Mononuclear cell (primary cell): ENCODE measurements around the gene CCDC160. TPM values are rescaled to one million over a fixed set of nuclear protein-coding genes. Genes with fewer than 3 reads are reported as not detected.
"Not testable (repeated sequence)": the region's sequence is repeated elsewhere in the genome, so short reads cannot be mapped to it uniquely, and the experiment has no call there.

ENCODE experiments used
- H3K27me3 ChIP-seq: 2 replicates; pipeline ENCODE4 v1.6.0; 2011; ENCODE audit warnings: low read length, control low read depth; ENCODE audit not compliant: insufficient read depth
- H3K4me1 ChIP-seq: 2 replicates; pipeline ENCODE4 v1.5.1; 2011; ENCODE audit warnings: mild to moderate bottlenecking, low read length, control low read depth; ENCODE audit not compliant: insufficient read depth
- H3K4me3 ChIP-seq: 2 replicates; pipeline ENCODE4 v1.5.1; 2011; ENCODE audit warnings: mild to moderate bottlenecking, low read length, moderate library complexity
- H3K9me3 ChIP-seq: 2 replicates; pipeline ENCODE4 v1.5.1; 2011; ENCODE audit warnings: low read depth, mild to moderate bottlenecking, control low read depth, low read length
- total RNA-seq: library from RNA; depleted of rRNA; stranded (reverse); fragments of >200 nt; gene quantifications from one replicate; pipeline ENCODE4 v1.2.3, GENCODE V29; 2012

The CCDC160 gene
- total RNA-seq, 1 donor: not detected

DNA sequence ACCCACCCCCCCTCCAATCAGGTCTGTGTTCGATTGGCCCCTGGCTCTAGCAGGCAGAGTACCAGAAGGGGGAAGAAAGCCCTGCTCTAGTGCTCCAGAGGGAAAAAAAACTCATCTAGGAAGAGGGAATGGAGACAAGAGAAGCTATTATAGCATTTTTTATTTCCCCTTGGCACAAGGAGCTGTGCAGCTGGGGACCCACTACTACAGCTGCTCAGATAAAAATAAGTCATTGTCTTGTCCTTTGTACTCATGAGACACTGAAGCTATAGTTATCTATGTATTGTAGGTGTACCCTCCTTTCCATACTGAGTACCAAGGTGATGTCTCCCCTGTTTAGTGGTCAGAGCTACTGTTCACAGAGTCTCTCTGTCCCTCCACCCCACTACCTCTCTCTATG is 14.3 kb downstream of the CCDC160 start:
- H3K4me3 ChIP-seq: no peak overlapping the region
- no peaks in the 10 kb centered on the region for H3K4me1 ChIP-seq
- no peaks in the 10 kb centered on the region for H3K9me3 ChIP-seq
- no peaks in the 10 kb centered on the region for H3K27me3 ChIP-seq

DNA sequence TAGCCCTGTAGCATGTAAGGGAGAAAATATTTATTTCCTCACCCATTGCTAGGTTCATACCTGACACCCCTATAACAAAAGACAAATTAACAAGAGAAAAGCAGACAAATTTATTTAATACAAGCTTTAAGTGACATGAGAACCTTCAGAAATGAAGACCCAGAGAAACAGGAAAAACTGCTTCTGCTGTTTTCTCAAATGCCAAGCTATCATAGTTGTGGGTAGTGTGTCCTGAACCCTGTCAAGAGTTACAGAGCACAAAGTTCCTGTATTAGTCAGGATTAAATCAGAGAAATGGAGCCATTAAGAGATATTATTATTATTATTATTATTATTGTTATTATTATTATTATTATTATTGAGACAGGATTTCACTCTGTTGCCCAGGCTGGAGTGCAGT is 17.5 kb downstream of the CCDC160 start:
- Histone ChIP-seq H3K4me1 (no peaks in the 10 kb centered on the region), H3K9me3 (no peaks in the 10 kb centered on the region), H3K27me3 (no peaks in the 10 kb centered on the region), H3K4me3 (no peak overlapping the region)

DNA sequence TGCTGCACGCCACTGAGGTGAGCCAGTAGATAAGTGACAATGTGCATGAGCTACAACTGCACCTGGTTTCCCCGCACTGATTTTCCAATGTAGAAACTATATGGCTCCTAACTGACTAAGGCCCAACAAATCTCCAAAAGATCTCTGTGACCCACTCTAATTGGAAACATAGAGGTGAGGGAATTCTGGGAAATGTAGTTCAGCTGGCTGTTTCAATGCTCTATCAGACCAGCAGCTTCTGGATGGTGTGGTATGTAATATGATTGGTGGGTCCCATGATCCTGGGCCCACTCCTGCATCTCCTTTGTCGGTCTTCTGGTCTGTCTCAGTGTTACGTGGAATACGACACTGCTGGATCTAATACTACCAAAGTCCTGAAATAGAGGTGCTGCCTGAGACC is 18.6 kb downstream of the CCDC160 start:
- Histone ChIP-seq H3K9me3 (no peaks in the 10 kb centered on the region), H3K4me3 (no peak overlapping the region), H3K4me1 (no peaks in the 10 kb centered on the region), H3K27me3 (no peaks in the 10 kb centered on the region)

- H3K4me3 ChIP-seq: no peak overlapping the region
- no peaks in the 10 kb centered on the region for H3K9me3 ChIP-seq
- H3K4me1 ChIP-seq: no peaks in the 10 kb centered on the region
- no peaks in the 10 kb centered on the region for H3K27me3 ChIP-seq
Measured at GRCh38 chrX:134256684-134257083, 19.7 kb downstream of the CCDC160 start.

DNA sequence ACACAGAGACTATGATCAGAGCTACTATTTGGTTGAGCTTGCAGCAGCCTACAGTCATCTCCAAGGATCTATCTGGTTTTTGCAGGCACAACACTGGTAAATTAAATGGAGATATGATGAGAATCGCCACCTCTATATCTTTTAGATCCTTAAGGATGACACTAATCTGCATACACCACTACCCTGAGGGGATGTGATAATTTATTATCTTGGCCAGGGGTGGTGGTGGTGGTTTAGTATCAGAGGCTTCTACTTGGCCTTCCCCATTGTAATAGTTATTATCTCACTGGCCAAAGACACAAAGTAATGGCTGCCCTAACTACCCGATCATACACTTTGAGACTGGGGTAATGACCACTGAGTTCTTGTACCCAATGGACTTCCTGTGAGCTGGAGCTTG is 21.2 kb downstream of the CCDC160 start:
- H3K9me3 ChIP-seq: no peaks in the 10 kb centered on the region
- H3K4me3 ChIP-seq: no peak overlapping the region
- H3K4me1 ChIP-seq: no peaks in the 10 kb centered on the region

GRCh38 chrX:134285934-134286333 is 49.0 kb downstream of the CCDC160 start:
- H3K4me1 ChIP-seq, H3K9me3 ChIP-seq, H3K27me3 ChIP-seq, H3K4me3 ChIP-seq: not testable (repeated sequence)

More for the DNA sequence above, 21.2 kb downstream of the CCDC160 start:
- H3K27me3 ChIP-seq: no peaks in the 10 kb centered on the region

DNA sequence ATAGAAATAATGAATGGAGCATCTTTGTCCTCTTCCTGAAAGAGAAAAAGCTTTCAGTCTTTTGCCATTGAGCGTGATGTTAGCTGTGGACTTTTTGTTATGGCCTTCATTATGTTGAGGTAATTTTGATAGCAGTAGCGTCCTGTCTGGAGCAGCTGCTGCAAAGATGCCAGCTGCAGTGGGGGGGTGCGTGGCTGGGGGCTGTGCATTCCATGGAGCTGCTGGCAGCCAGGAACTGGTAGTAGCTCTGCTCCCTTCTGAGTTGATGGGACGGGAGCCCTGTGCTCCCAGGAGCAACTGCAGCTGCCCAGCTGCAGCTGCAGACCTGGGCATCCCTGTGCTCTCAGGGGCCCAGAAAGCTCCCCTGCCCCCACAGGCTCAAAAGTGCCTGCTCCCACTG is 50.4 kb downstream of the CCDC160 start:
- Histone ChIP-seq H3K4me1 (no peaks in the 10 kb centered on the region), H3K27me3 (no peaks in the 10 kb centered on the region), H3K9me3 (no peaks in the 10 kb centered on the region), H3K4me3 (no peak overlapping the region)

DNA sequence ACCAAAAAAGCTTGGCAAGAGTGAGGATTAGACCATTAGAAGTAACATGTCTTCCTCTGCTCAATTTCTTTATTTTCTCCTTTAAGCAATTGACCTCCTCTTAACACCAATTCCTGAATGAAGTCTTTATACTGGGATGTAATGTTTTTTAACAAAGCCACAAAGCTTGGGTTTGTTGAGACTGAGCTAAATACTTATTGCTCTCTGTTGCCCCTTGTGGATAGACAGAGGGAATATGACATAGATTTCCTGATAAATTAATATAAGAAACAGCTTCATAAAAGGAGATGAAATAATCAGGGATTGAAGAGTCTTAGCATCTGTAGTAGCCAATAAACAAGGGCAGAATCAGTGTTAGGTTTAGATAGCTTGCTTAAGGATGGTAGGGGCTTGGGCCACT is 57.6 kb downstream of the CCDC160 start:
- Histone ChIP-seq H3K27me3 (no peaks in the 10 kb centered on the region), H3K4me3 (no peak overlapping the region), H3K4me1 (no peaks in the 10 kb centered on the region), H3K9me3 (no peaks in the 10 kb centered on the region)

Other genes starting within 250 kb of the CCDC160 start
- gene PHF6, start 136.1 kb downstream of the CCDC160 start, total RNA-seq: 10.6 TPM
- gene HPRT1, start 223.0 kb downstream of the CCDC160 start, total RNA-seq: 16.6 TPM